Fibroblast of skin of left quadriceps (primary cell): Measurements from ENCODE around the gene PTGIS.
"Not testable (repeated sequence)": the region's sequence is repeated elsewhere in the genome, so short reads cannot be mapped to it uniquely, and the experiment has no call there.

Experiments
- DNase-seq, 2 experiments: peaks; one replicate each; pipeline ENCODE4 v3.0.0-alpha.2; 2013; ENCODE audit warnings: low read depth in 2 of 2

The PTGIS gene

GRCh38 chr20:49579874-49580812 is 12.2 kb upstream of the PTGIS start:
- DNase-seq = peak in 1 of 2 experiments; percentile 60

GRCh38 chr20:49579195-49579594 is 11.3 kb upstream of the PTGIS start:
- DNase-seq = no peak

GRCh38 chr20:49578436-49578835 is 10.5 kb upstream of the PTGIS start:
- no peak for DNase-seq

GRCh38 chr20:49575551-49576060 is 7.7 kb upstream of the PTGIS start:
- no peak for DNase-seq

GRCh38 chr20:49573900-49574416 is 6.0 kb upstream of the PTGIS start:
- no peak for DNase-seq

GRCh38 chr20:49572857-49573256 is 4.9 kb upstream of the PTGIS start:
- DNase-seq = no peak

GRCh38 chr20:49571553-49571835 is 3.6 kb upstream of the PTGIS start:
- DNase-seq = no peak

GRCh38 chr20:49570828-49571552 is 3.1 kb upstream of the PTGIS start:
- DNase-seq = no peak

- DNase-seq = no peak
Measured at GRCh38 chr20:49570161-49570827, 2.4 kb upstream of the PTGIS start.

- DNase-seq = no peak
Measured at GRCh38 chr20:49569411-49570115, 1.6 kb upstream of the PTGIS start.

- no peak for DNase-seq
Measured at GRCh38 chr20:49568278-49569151, 578 bp upstream of the PTGIS start.

GRCh38 chr20:49566401-49567364 is 1.3 kb downstream of the PTGIS start:
- no peak for DNase-seq

- not testable (repeated sequence) for DNase-seq
Measured at GRCh38 chr20:49564991-49565390, 2.9 kb downstream of the PTGIS start.

- no peak for DNase-seq
Measured at GRCh38 chr20:49563015-49563980, 4.6 kb downstream of the PTGIS start.

- peak in 1 of 2 experiments; percentile 17 for DNase-seq
Measured at GRCh38 chr20:49562311-49563014, 5.5 kb downstream of the PTGIS start.

GRCh38 chr20:49561806-49562205 is 6.1 kb downstream of the PTGIS start:
- no peak for DNase-seq

GRCh38 chr20:49561256-49561655 is 6.7 kb downstream of the PTGIS start:
- no peak for DNase-seq
